GM23338 (cell line): ENCODE results near the gene AGR3.

Source experiments
- CREB1 ChIP-seq: fragments of 250-450 bp; sonication (Bioruptor Pico); IDR thresholded peaks from 2 replicates; pipeline ENCODE4 v1.5.0; 2020; ENCODE audit warnings: low read depth, mild to moderate bottlenecking, moderate library complexity
- CTCF ChIP-seq, 2 experiments: fragments of 200-600 bp in 1 of 2; sonication (generic) in 1 of 2; conservative IDR thresholded peaks; 2 replicates each; pipeline versions ENCODE4 v1.5.1 to v1.6.1; 2016 to 2017; ENCODE audit warnings: antibody characterized with exemption in 2 of 2, low read depth in 2 of 2, mild to moderate bottlenecking in 2 of 2, moderate library complexity in 1 of 2
- EZH2 ChIP-seq: fragments of 200-600 bp; sonication (generic); IDR thresholded peaks from one replicate; pipeline ENCODE4 v1.8.0; 2017; ENCODE audit warnings: antibody characterized with exemption, mild to moderate bottlenecking, low read depth; ENCODE audit not compliant: unreplicated experiment
- EZH2phosphoT487 ChIP-seq: fragments of 200-600 bp; sonication (generic); IDR thresholded peaks from one replicate; pipeline ENCODE4 v1.8.1; 2018; ENCODE audit warnings: antibody characterized with exemption; ENCODE audit not compliant: unreplicated experiment
- POLR2AphosphoS5 ChIP-seq: IDR thresholded peaks from 2 replicates; pipeline ENCODE4 v1.6.1; 2016; ENCODE audit warnings: antibody characterized with exemption, low read depth
- REST ChIP-seq: IDR thresholded peaks from one replicate; pipeline ENCODE4 v1.6.1; 2018; ENCODE audit warnings: antibody characterized with exemption; ENCODE audit not compliant: unreplicated experiment
- STAT1 ChIP-seq: IDR thresholded peaks from one replicate; pipeline ENCODE4 v1.6.1; 2016; ENCODE audit warnings: antibody characterized with exemption; ENCODE audit not compliant: unreplicated experiment

- TF ChIP-seq CTCF (conservative IDR thresholded peaks at IDR 0.05; ENCODE audit: low read depth in 2 of 2), result no peak
- no peak for TF ChIP-seq POLR2AphosphoS5
- TF ChIP-seq STAT1, result no peak
- no peak for TF ChIP-seq EZH2
- no peak for TF ChIP-seq EZH2phosphoT487
- no peak for TF ChIP-seq CREB1 (CRISPR knock-in tag)
- TF ChIP-seq REST, result no peak
Measured at GRCh38 chr7:16838891-16839290, 42.9 kb downstream of the AGR3 start.
